DMS79 treated with DMSO at 0.1 percent for 48 hours (cell line): ENCODE results near the gene CEP57L1.

Experiments used
- DNase-seq: peaks from one replicate; lab custom pipeline; 2025; lab: John Stamatoyannopoulos, UW

CEP57L1 gene

DNA sequence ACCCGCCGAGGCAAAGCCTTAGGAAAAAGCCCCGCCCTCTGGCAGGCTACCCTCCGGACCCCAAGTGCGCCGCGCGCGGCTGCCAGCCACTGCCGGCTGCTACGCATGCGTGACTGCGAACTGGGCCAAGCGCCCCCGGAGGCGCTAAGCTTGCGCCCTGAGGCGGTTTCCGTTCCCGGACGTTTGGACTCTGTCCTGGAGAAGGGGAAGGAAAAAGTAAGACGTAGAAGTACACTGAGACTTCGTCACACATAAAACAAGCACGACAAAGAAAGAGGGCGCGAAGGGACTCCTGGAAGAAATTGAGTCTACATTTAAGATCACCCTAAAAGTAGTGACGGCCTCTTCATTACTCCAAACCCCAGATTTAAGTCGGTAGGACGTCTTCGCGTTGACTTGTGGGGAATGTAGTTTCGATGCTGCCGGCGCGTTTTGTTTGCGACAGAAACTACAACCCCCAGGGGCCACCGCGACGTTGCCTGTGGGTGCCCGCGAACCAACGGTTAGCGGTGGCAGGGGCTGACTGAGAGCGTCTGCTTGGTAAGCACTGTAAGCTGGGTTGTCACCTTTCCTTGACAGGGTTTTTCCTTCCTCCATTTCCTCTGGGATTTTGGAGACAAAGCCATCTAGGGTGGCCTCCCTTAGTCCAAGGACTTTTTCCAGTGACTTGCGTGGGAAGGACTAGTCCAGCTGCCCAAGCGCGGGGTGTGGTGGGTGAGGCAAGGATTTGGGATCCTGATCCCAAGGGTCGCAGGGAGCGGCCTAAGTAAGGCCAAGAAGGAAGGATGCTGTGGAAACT, at the start of gene CEP57L1:
CEP57L1 (plus strand) TSS at position 472 of the 799 bp plus-strand sequence. CDS start 49,715 bp downstream, outside the sequence.
- DNase-seq: peak; percentile 98

DNA sequence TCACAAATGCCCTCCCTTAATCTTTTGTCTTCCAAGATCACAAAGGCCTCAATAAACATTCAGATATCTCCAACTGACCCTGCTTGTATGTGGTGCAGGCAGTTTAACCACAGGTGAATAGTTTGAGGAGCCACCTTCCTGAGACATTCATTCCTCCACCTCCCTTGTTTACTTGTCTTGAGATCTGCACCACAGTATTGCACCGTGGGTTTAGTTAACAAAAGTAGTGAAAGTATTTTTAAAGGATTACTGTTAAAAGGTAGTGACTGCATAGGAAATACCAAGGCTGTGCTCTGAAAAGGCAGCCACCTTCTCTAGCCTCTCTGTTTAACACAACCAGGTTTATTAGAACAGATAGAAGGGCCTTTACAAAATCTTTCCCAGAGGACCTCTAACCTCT, 47.1 kb upstream of the CEP57L1 start:
- no peak for DNase-seq

- no peak for DNase-seq
Measured at GRCh38 chr6:109048670-109049415, 46.5 kb upstream of the CEP57L1 start.

GRCh38 chr6:109050012-109050411, 45.3 kb upstream of the CEP57L1 start:
- DNase-seq: no peak

DNA sequence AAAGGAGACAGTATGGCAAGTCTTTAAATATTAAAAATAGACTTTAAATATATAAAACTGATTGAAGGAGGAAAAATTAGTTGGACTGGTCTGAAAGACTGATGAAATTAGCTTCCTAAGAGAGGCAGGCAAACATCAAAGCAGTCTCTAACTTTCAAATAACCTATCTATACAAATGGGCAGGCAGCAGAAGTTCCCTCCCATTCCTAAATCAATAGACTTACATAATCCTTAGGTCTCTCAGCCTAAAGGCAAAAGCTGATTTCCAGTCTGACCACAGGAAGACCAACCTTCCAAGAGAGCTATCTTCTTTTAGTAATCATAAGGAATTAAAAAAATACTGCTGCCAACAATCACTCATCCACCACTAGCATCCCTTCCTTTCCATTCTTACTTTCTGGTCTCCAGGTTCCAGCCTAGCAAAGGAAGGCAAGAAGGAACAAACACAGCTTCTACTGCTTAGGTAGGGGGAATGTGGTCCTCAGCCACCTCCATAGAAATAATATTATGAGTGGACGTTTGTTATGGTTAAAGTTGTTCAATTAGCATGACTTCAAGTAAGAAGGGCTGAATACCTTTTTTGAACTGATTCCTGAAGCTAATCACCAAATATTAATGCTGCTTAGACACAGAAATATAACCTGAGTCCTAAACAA, 44.7 kb upstream of the CEP57L1 start:
- no peak for DNase-seq

- no peak for DNase-seq
Measured at GRCh38 chr6:109051301-109052017, 43.8 kb upstream of the CEP57L1 start.

DNA sequence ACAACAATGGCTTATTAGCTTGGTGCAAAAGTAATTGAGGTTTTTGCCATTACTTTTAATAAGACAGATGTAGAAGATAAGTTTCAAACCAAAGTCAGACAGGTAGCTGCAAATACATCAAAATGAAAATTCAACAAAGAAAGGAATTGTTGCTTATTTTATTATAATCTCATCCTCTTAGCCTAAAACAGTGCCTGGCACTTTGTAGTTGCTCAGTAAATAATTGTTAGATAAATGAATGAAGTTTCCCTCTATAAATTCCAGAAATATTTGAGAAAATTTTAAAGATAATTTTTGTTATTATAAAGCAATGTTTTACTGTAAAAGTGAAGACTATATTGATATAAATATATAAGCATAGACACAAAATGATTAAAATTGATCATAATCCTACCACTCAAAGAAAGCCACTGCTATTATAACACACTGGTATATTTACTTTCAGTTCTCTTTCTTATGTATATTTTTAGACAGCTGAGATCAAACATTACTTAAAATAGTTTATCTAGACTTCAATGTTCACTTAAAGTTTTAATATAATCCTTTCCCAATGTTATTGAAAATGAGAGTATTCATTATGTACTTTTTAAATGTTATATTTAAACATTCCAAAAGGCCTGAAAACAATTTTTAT, 43.2 kb upstream of the CEP57L1 start:
- DNase-seq: no peak

GRCh38 chr6:109052852-109053251, 42.5 kb upstream of the CEP57L1 start:
- no peak for DNase-seq

- DNase-seq: no peak
Measured at GRCh38 chr6:109053336-109053735, 42.0 kb upstream of the CEP57L1 start.

GRCh38 chr6:109055771-109056235, 39.5 kb upstream of the CEP57L1 start:
- DNase-seq: no peak

DNA sequence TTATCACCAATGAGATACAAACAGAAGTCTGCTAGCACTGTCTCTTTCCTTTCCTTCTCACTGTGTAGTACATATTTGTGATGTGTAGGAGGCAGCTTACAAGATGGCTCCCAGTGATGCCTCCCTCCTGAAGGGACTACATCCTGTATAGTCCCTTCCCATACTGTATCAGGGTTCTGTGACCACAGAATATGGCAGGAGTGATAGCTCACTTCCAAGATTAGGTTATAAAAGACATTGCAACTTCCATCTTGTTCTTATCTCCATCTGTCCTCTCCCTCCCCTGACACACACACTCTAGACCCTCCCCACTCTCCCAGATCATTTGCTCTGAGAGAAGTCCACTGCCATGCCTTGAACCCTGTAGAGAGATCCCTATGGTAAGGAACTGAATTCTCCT, 38.6 kb upstream of the CEP57L1 start:
- no peak for DNase-seq

- no peak for DNase-seq
Measured at GRCh38 chr6:109058620-109059019, 36.7 kb upstream of the CEP57L1 start.

DNA sequence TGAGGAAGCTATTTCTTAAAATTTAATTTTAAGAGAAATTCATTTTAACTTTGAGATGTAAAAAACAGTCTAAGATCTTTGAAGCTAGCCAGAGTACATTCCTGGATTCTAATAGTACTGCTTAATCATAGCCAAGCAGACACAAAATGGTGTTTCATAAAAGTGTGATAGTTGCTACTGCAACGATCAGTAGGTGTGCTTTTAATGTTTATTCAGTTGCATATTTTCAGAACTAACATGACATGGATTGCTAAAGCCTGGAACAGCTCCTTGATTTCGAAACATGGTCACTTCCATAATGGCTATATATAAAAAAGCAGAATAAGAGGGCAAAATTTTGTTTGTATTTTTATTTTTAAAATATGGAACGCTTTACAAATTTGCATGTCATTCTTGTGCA, 36.2 kb upstream of the CEP57L1 start:
- DNase-seq: no peak

DNA sequence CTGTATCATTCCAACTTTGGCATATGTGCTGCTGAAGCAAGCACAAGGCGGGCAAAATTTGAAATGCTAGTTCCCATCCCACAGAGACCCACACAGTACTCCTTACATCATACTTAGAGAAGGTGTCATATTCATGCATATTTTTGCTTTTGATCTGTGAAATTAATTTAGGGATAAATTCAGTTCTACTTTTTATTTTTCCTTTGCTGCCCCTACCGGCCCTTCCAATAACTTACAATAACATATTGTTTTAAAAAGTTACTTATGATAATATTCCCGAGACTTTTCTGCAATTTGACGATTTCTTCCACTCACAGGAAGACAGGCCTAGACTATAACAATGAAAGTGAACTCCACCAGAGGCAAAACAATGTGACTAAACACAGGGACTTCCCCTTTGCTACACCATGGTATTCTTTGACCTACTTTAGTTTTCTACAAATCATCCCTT, 35.7 kb upstream of the CEP57L1 start:
- DNase-seq: no peak

GRCh38 chr6:109060571-109060970, 34.7 kb upstream of the CEP57L1 start:
- DNase-seq: no peak

DNA sequence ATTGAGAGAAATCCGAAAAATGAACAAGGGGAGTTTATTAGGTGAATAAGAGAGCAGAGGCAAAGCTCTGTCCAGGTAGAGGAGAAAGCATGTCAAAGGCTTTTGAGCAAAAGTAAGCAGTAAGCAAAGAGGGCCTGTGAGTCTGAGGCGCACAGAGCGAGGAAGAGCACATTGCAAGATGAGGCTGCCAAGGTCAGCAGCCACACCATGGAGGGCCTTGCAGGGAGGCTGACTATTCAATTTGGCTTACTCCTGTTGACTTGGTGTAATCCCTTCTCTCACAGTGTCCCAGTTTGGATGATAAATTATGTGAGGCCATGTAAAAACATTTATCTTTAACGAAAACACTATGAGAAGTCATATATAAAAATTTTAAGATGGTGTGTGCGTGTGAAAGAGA, 33.1 kb upstream of the CEP57L1 start:
- DNase-seq: no peak

DNA sequence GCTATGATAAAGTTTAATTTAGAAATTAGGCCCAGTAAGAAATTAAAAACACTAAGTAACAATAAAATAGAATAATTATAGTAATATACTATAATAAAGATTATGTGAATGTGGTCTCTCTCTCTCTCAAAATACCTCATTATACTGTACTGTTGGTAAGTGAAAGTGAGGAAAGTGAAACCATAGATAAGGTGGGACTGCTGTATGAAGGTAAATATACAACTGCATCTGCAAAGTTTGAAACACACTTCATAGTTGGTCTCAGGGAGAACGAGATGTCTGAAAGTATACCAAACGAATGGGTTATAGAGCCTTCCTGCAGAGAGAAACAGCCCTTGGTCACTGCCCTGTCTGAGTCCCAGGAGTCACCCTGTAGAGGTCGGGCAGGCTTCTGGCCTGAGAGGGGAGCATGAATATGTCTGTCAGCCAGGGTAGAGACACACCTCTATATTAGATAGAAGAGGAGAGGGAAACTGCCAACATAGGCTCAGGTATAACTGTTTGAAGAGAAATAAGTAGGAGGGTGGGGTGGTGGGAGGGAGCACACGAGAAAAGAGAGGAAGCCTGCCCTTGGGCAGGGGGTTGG, 32.4 kb upstream of the CEP57L1 start:
- no peak for DNase-seq

GRCh38 chr6:109069746-109070145, 25.6 kb upstream of the CEP57L1 start:
- no peak for DNase-seq

GRCh38 chr6:109071125-109071917, 24.0 kb upstream of the CEP57L1 start:
- DNase-seq: no peak
